Caco-2 (cell line): ENCODE measurements around the gene PGBD5. TPM values are rescaled to one million over a fixed set of nuclear protein-coding genes. Genes with fewer than 3 reads are reported as not detected.

ENCODE experiments used
- BruUV-seq: library from RNA; stranded (reverse); fragments of 400-500 nt; replicated peaks from 2 replicates; lab custom pipeline; 2021; lab: Mats Ljungman, UMichigan
- CTCF ChIA-PET: fragments of 300-600 bp; sonication (Branson Sonifier 250); formaldehyde crosslinking; loops from one replicate; lab custom pipeline; 2022; ENCODE audit warnings: antibody characterized with exemption; lab: Charles Lee
- POLR2A ChIA-PET: fragments of 300-600 bp; sonication (Branson Sonifier 250); formaldehyde crosslinking; loops from one replicate; lab custom pipeline; 2022; ENCODE audit warnings: antibody characterized with exemption; lab: Charles Lee
- DNase-seq, 2 experiments: peaks; one replicate each; pipeline versions ENCODE4 v3.0.0 to v3.0.0-alpha.2; 2020 to 2022
- H3K27me3 ChIP-seq: replicated peaks from 2 replicates; pipeline ENCODE4 v1.6.0; 2011; ENCODE audit warnings: low read length; ENCODE audit not compliant: control insufficient read depth, insufficient read depth
- H3K36me3 ChIP-seq: 2 replicates; pipeline ENCODE4 v1.5.1; 2011; ENCODE audit warnings: low read length; ENCODE audit not compliant: control insufficient read depth, insufficient read depth
- H3K4me1 ChIP-seq: fragments of 250-450 bp; sonication (Bioruptor Pico); 2 replicates; pipeline ENCODE4 v1.5.1; 2020; ENCODE audit warnings: mild to moderate bottlenecking
- H3K4me3 ChIP-seq: 2 replicates; pipeline ENCODE4 v1.5.1; 2011; ENCODE audit warnings: low read depth, mild to moderate bottlenecking, control low read depth, low read length
- H3K9me3 ChIP-seq: fragments of 250-450 bp; sonication (Bioruptor Pico); 2 replicates; pipeline ENCODE4 v1.5.1; 2020; ENCODE audit warnings: mild to moderate bottlenecking, moderate library complexity
- H3K27ac Mint-ChIP-seq: one replicate; pipeline ENCODE4 v1.8.0; 2022; ENCODE audit warnings: mixed read lengths; ENCODE audit not compliant: unreplicated experiment
- H3K27me3 Mint-ChIP-seq: one replicate; pipeline ENCODE4 v1.8.0; 2022; ENCODE audit warnings: mixed read lengths; ENCODE audit not compliant: insufficient read depth, unreplicated experiment
- H3K36me3 Mint-ChIP-seq: one replicate; pipeline ENCODE4 v1.8.0; 2022; ENCODE audit warnings: mild to moderate bottlenecking, mixed read lengths; ENCODE audit not compliant: insufficient read depth, unreplicated experiment
- H3K4me1 Mint-ChIP-seq: one replicate; pipeline ENCODE4 v1.8.0; 2022; ENCODE audit warnings: low read depth, mixed read lengths; ENCODE audit not compliant: unreplicated experiment
- H3K4me3 Mint-ChIP-seq: one replicate; pipeline ENCODE4 v1.8.0; 2022; ENCODE audit warnings: mild to moderate bottlenecking, moderate library complexity, mixed read lengths; ENCODE audit not compliant: unreplicated experiment
- H3K9me3 Mint-ChIP-seq: one replicate; pipeline ENCODE4 v1.8.0; 2022; ENCODE audit warnings: mixed read lengths; ENCODE audit not compliant: unreplicated experiment
- intact Hi-C: fragments of 100-400 bp; cut with micrococcal nuclease; formaldehyde crosslinking; loops from one replicate; pipeline ENCODE4 v1.10.0; 2022; ENCODE audit not compliant: unreplicated experiment
- total RNA-seq: library from RNA; stranded (reverse); gene quantifications from 2 replicates; pipeline ENCODE4 v1.2.3, GENCODE V29; 2022
- TF ChIP-seq, protein P1 (sequence below), 2 experiments: fragments of 200-600 bp in 1 of 2; IDR thresholded peaks; 1 replicate in 1 of 2; 2 replicates in 1 of 2; pipeline versions ENCODE4 v1.5.1 to v1.8.0; 2011 to 2022; ENCODE audit warnings: antibody characterized with exemption in 1 of 2, control low read depth in 1 of 2, inconsistent platforms in 1 of 2, low read depth in 1 of 2, low read length in 1 of 2, mild to moderate bottlenecking in 1 of 2, moderate library complexity in 1 of 2; ENCODE audit not compliant: insufficient read depth in 1 of 2, severe bottlenecking in 1 of 2, unreplicated experiment in 1 of 2

The PGBD5 gene
- total RNA-seq, 1 experiment from 2014 or later, result 2.4 TPM

DNA sequence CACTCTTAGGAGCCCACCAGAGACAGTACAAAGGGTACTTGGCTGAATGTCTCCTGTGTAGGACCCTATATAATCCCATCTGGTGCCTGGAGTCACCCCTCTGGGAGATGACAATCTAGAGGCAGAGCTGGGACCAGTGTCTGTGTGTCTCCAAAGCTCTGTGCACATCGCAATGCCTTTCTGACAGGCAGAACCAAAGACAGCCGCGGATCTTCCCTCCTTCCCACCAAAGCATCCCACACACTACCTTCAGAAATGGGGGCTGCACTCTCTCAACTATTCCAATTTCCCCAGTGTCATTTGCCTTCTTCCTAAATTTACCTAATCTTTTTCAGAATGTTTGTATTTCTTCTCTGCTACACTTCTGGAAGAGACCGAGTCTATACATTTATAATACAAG is 12.0 kb downstream of the PGBD5 start:
- no TSS peak for BruUV-seq

DNA sequence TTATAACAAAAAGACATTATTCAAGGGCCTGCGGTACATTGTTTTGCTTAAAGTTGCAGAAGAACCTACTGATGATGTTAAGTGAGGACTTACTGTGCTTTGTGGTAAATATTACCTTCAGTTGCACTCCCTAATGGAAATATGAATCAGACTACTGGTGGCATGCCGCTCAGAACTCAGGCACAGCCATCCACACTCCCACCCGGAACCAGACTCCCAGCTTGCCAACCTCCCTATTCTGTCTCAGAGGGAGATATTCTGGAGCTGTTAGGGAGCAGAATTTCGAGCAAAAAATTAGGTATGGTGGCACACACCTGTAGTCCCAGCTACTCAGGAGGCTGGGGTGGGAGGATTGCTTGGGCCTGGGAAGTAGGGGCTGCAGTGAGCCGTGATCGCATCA is 13.1 kb downstream of the PGBD5 start:
- Histone ChIP-seq H3K9me3 (peaks cover 5% of the 10 kb centered on the region; the same call in 1 of the 2 replicates), H3K36me3 (no peaks in the 10 kb centered on the region), H3K4me1 (no peaks in the 10 kb centered on the region), H3K4me3 (no peak overlapping the region), H3K27me3 (no peaks in the 10 kb centered on the region)
- intact Hi-C loops, result no loop called here
- POLR2A ChIA-PET, result no interaction called here
- CTCF ChIA-PET, result no interaction called here
- Mint-ChIP-seq H3K9me3 (no peaks in the 10 kb centered on the region), H3K4me1 (no peaks in the 10 kb centered on the region), H3K27ac (no peak overlapping the region), H3K4me3 (no peak overlapping the region), H3K36me3 (no peaks in the 10 kb centered on the region), H3K27me3 (peaks cover 10% of the 10 kb centered on the region)
- BruUV-seq, result no TSS peak
- TF ChIP-seq, protein P1, sequence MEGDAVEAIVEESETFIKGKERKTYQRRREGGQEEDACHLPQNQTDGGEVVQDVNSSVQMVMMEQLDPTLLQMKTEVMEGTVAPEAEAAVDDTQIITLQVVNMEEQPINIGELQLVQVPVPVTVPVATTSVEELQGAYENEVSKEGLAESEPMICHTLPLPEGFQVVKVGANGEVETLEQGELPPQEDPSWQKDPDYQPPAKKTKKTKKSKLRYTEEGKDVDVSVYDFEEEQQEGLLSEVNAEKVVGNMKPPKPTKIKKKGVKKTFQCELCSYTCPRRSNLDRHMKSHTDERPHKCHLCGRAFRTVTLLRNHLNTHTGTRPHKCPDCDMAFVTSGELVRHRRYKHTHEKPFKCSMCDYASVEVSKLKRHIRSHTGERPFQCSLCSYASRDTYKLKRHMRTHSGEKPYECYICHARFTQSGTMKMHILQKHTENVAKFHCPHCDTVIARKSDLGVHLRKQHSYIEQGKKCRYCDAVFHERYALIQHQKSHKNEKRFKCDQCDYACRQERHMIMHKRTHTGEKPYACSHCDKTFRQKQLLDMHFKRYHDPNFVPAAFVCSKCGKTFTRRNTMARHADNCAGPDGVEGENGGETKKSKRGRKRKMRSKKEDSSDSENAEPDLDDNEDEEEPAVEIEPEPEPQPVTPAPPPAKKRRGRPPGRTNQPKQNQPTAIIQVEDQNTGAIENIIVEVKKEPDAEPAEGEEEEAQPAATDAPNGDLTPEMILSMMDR (IDR thresholded peaks at IDR 0.05; ENCODE audit: insufficient read depth in 1 of 2, low read depth in 1 of 2, low read length in 1 of 2, severe bottlenecking in 1 of 2, unreplicated experiment in 1 of 2), result no peak
- no peak for DNase-seq

More for the DNA sequence above, 12.0 kb downstream of the PGBD5 start:
- TF ChIP-seq, protein P1 (IDR thresholded peaks at IDR 0.05; ENCODE audit: insufficient read depth in 1 of 2, low read depth in 1 of 2, low read length in 1 of 2, severe bottlenecking in 1 of 2, unreplicated experiment in 1 of 2), result no peak
- Histone ChIP-seq H3K4me1 (no peaks in the 10 kb centered on the region), H3K9me3 (no peaks in the 10 kb centered on the region), H3K36me3 (no peaks in the 10 kb centered on the region), H3K4me3 (no peak overlapping the region), H3K27me3 (no peaks in the 10 kb centered on the region)
- POLR2A ChIA-PET, result no interaction called here
- no peak overlapping the region for H3K27ac Mint-ChIP-seq
- peaks cover 10% of the 10 kb centered on the region for H3K27me3 Mint-ChIP-seq
- no peaks in the 10 kb centered on the region for H3K36me3 Mint-ChIP-seq
- H3K9me3 Mint-ChIP-seq, result no peaks in the 10 kb centered on the region
- intact Hi-C loops, result no loop called here
- CTCF ChIA-PET, result no interaction called here
- no peak overlapping the region for H3K4me3 Mint-ChIP-seq
- H3K4me1 Mint-ChIP-seq, result no peaks in the 10 kb centered on the region
- no peak for DNase-seq

DNA sequence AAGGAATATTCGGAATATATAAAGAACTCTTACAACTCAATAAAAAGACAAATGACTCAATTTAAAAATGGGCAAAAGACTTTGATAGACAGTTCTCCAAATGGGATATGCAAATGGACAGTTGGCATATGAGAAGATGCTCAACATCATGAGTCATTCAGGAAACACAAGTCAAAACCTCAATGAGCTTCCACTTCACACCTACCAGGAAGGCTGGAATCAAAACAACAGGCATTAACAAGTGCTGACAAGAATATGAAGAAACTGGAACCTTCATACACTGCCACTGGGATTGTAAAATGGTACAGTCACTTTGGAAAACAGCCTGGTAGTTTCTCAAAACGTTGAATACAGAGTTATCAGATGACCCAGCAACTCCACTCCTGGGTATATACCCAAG is 17.2 kb downstream of the PGBD5 start:
- TF ChIP-seq, protein P1 (IDR thresholded peaks at IDR 0.05; ENCODE audit: insufficient read depth in 1 of 2, low read depth in 1 of 2, low read length in 1 of 2, severe bottlenecking in 1 of 2, unreplicated experiment in 1 of 2), result no peak
- H3K27me3 Mint-ChIP-seq, result peaks cover 6% of the 10 kb centered on the region
- no TSS peak for BruUV-seq
- no peak for DNase-seq
- no peak overlapping the region for H3K4me3 ChIP-seq
- intact Hi-C loops, result no loop called here
- H3K36me3 ChIP-seq, result no peaks in the 10 kb centered on the region
- H3K36me3 Mint-ChIP-seq, result no peaks in the 10 kb centered on the region
- peaks cover 5% of the 10 kb centered on the region; the same call in 1 of the 2 replicates for H3K9me3 ChIP-seq
- no peaks in the 10 kb centered on the region for H3K4me1 ChIP-seq
- H3K27me3 ChIP-seq, result no peaks in the 10 kb centered on the region; the same call in 1 of the 2 replicates
- no peaks in the 10 kb centered on the region for H3K4me1 Mint-ChIP-seq
- ChIA-PET POLR2A (no interaction called here), CTCF (no interaction called here)
- no peak overlapping the region for H3K4me3 Mint-ChIP-seq
- H3K9me3 Mint-ChIP-seq, result no peaks in the 10 kb centered on the region
- H3K27ac Mint-ChIP-seq, result no peak overlapping the region
